Ishikawa (cell line): ENCODE data around the gene ZNF865.
A peak's percentile ranks its signal among the peaks of the same experiment; 100 is the strongest.

Experiments
- CEBPB ChIP-seq: IDR thresholded peaks from 2 replicates; pipeline ENCODE4 v1.6.1; 2012
- CREB1 ChIP-seq: IDR thresholded peaks from 2 replicates; pipeline ENCODE4 v1.6.1; 2012; ENCODE audit warnings: low read depth
- EGR1 ChIP-seq: IDR thresholded peaks from 2 replicates; pipeline ENCODE4 v1.6.1; 2012
- EP300 ChIP-seq: IDR thresholded peaks from 2 replicates; pipeline ENCODE4 v1.6.1; 2012; ENCODE audit warnings: borderline replicate concordance
- FOXM1 ChIP-seq: IDR thresholded peaks from 2 replicates; pipeline ENCODE4 v1.6.1; 2012; ENCODE audit warnings: low read depth, borderline replicate concordance
- NFIC ChIP-seq: IDR thresholded peaks from 2 replicates; pipeline ENCODE4 v1.6.1; 2012
- RAD21 ChIP-seq: IDR thresholded peaks from 2 replicates; pipeline ENCODE4 v1.6.1; 2012; ENCODE audit warnings: low read depth
- TAF1 ChIP-seq: IDR thresholded peaks from 2 replicates; pipeline ENCODE4 v1.6.1; 2012; ENCODE audit warnings: low read depth, mild to moderate bottlenecking
- TCF12 ChIP-seq: IDR thresholded peaks from 2 replicates; pipeline ENCODE4 v1.6.1; 2012; ENCODE audit warnings: low read depth
- TEAD4 ChIP-seq: IDR thresholded peaks from 2 replicates; pipeline ENCODE4 v1.6.1; 2012
- YY1 ChIP-seq: IDR thresholded peaks from 2 replicates; pipeline ENCODE4 v1.6.1; 2012; ENCODE audit warnings: low read depth
- ZBTB7A ChIP-seq: IDR thresholded peaks from 2 replicates; pipeline ENCODE4 v1.6.1; 2012; ENCODE audit warnings: low read depth
- TF ChIP-seq, protein P1 (sequence below): IDR thresholded peaks from 2 replicates; pipeline ENCODE4 v1.6.1; 2012; ENCODE audit warnings: low read depth, mild to moderate bottlenecking
- TF ChIP-seq, protein P2 (sequence below): IDR thresholded peaks from 2 replicates; pipeline ENCODE4 v1.6.1; 2012
- TF ChIP-seq, protein P3 (sequence below): IDR thresholded peaks from 2 replicates; pipeline ENCODE4 v1.6.1; 2012

ZNF865 gene

DNA sequence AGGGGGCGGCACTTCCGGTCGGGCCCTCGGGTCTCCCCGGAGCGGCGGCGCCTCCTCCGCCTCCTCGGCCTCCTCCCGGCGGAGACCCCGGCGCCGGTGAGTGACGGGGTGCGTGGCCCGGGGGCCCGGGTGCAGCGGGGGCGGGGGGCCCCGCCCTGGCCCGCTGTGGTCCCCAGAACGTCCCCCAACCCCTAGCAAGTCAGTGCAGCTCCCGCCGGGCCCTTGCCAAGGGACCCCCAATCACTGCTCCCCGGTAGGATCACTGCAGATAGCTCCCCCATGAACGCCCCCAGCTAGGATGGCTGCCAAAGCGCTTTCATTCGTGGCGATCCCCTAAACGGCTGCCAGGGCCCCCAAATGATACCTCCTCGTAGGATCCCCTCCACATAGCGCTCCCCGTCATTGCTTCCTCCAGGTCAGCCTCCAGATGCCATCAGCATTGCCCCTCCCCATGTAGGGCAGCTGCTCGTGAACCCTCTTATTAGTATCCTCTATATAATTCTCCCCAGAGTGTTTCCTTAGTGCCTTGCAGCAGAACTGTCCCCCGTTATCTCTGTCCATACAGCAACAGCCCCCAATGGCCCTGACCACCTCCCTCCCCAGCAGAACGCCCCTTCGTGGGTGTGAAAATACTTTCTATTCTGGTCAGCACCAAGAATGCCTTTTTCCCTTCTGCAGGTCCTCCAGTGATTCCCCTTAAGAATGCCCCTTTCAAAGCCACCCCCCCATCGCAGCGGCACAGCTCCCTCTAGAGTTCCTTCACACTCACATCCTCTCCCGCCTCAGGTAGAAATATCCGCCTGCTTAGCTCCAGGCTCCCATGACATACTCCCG lies at the start of gene ZNF865:
Gene ZNF865 (plus strand): TSS at position 11 of the 834 bp plus-strand sequence. CDS start 7,972 bp downstream, outside the sequence.
- TF ChIP-seq, protein P1, sequence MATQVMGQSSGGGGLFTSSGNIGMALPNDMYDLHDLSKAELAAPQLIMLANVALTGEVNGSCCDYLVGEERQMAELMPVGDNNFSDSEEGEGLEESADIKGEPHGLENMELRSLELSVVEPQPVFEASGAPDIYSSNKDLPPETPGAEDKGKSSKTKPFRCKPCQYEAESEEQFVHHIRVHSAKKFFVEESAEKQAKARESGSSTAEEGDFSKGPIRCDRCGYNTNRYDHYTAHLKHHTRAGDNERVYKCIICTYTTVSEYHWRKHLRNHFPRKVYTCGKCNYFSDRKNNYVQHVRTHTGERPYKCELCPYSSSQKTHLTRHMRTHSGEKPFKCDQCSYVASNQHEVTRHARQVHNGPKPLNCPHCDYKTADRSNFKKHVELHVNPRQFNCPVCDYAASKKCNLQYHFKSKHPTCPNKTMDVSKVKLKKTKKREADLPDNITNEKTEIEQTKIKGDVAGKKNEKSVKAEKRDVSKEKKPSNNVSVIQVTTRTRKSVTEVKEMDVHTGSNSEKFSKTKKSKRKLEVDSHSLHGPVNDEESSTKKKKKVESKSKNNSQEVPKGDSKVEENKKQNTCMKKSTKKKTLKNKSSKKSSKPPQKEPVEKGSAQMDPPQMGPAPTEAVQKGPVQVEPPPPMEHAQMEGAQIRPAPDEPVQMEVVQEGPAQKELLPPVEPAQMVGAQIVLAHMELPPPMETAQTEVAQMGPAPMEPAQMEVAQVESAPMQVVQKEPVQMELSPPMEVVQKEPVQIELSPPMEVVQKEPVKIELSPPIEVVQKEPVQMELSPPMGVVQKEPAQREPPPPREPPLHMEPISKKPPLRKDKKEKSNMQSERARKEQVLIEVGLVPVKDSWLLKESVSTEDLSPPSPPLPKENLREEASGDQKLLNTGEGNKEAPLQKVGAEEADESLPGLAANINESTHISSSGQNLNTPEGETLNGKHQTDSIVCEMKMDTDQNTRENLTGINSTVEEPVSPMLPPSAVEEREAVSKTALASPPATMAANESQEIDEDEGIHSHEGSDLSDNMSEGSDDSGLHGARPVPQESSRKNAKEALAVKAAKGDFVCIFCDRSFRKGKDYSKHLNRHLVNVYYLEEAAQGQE, result no peak
- TF ChIP-seq, protein P2, sequence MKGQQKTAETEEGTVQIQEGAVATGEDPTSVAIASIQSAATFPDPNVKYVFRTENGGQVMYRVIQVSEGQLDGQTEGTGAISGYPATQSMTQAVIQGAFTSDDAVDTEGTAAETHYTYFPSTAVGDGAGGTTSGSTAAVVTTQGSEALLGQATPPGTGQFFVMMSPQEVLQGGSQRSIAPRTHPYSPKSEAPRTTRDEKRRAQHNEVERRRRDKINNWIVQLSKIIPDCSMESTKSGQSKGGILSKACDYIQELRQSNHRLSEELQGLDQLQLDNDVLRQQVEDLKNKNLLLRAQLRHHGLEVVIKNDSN, result no peak
- TF ChIP-seq, protein P3, sequence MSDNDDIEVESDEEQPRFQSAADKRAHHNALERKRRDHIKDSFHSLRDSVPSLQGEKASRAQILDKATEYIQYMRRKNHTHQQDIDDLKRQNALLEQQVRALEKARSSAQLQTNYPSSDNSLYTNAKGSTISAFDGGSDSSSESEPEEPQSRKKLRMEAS, result peak; percentile 73
- TF ChIP-seq NFIC, result no peak
- TF ChIP-seq EP300, result 0 out of 2 replicates have a peak, but pooled peaks have one; percentile 18
- 0 out of 2 replicates have a peak, but pooled peaks have one; percentile 0 for TF ChIP-seq EGR1
- TF ChIP-seq YY1, result 0 out of 2 replicates have a peak, but pooled peaks have one; percentile 30
- no peak; the same call in 1 of the 2 replicates for TF ChIP-seq TCF12
- no peak for TF ChIP-seq CREB1
- TF ChIP-seq TEAD4, result no peak
- no peak for TF ChIP-seq ZBTB7A
- no peak; the same call in 1 of the 2 replicates for TF ChIP-seq TAF1
- TF ChIP-seq CEBPB, result no peak
- peak; percentile 85 for TF ChIP-seq RAD21

DNA sequence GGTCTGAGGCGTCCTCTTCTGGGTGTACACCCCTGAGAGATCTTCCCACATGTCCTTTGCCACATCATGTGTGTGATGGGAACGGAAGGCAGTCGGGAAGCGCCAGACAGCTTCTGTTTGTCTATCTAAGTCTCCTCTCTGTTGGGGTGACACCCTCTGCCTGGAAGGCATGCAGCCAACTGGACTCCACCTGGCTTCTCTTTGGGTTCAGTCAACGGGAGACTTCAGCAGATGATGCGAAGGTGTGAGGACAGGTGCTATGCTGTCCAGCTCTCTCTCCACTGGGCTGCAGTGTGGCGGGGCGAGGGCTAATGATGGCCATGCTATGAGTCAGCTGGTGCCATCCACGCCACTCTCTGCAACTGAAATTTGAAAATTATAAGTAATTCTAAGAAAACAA lies 45.8 kb upstream of the ZNF865 start:
- TF ChIP-seq NFIC, result no peak
- TF ChIP-seq, protein P1, result no peak
- TF ChIP-seq TCF12, result no peak
- TF ChIP-seq RAD21, result no peak
- TF ChIP-seq YY1, result no peak
- no peak for TF ChIP-seq ZBTB7A
- TF ChIP-seq FOXM1, result no peak
- TF ChIP-seq TEAD4, result no peak
- no peak for TF ChIP-seq CREB1
- TF ChIP-seq, protein P2, result no peak
- no peak for TF ChIP-seq EGR1
- TF ChIP-seq, protein P3, result no peak
- no peak for TF ChIP-seq EP300
- TF ChIP-seq CEBPB, result no peak

DNA sequence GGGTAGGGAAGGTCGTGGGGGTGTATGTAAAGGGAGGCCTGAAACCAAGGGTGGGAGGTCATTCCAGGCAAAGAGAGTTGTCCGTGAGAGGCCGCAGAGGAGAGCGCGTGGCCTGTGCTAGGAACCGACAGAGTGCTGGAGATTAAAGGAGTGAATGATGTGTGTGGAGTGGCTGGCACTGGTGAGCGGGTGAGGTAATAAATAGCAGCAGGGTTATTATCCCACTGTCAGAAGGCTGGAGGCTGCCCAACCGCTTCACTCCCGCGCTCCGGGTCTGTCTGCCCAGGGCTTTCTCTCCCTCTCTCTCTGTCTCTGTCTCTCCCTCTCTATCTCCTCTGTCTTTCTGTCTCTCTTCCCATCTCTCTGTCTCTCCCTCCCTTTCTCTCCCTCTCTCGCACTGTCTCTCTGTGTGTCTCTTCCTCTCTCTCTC lies 42.2 kb upstream of the ZNF865 start:
- TF ChIP-seq RAD21 (no peak), EGR1 (no peak), TCF12 (no peak), CEBPB (no peak), FOXM1 (no peak), TAF1 (no peak), TEAD4 (no peak), YY1 (no peak), EP300 (no peak), CREB1 (no peak), NFIC (no peak), ZBTB7A (no peak)
- TF ChIP-seq, protein P3, result no peak
- TF ChIP-seq, protein P2, result no peak
- TF ChIP-seq, protein P1, result no peak
